Peyer's patch (tissue), 4 donors: ENCODE data around the gene MACROD2. TPM values are rescaled to one million over a fixed set of nuclear protein-coding genes. Genes with fewer than 3 reads are reported as not detected.

Experiments
- DNase-seq, 3 donors: peaks; one replicate each; pipeline ENCODE4 v3.0.0-alpha.2; 2017 to 2019
- H3K27ac ChIP-seq, 4 donors: fragments of 200-600 bp; sonication (generic); one replicate each; pipeline ENCODE4 v1.5.1; 2016 to 2019
- H3K27me3 ChIP-seq, 2 donors: fragments of 200-600 bp; sonication (generic); one replicate each; pipeline ENCODE4 v1.5.1; 2019
- H3K36me3 ChIP-seq, 3 donors: fragments of 200-600 bp; sonication (generic); one replicate each; pipeline ENCODE4 v1.5.1; 2016 to 2019
- H3K4me1 ChIP-seq, 4 donors: fragments of 200-600 bp; sonication (generic); one replicate each; pipeline ENCODE4 v1.5.1; 2016 to 2019
- H3K4me3 ChIP-seq, 4 donors: fragments of 200-600 bp; sonication (generic); 1 replicate in 3 of 4; 2 replicates in 1 of 4; pipeline ENCODE4 v1.5.1; 2016 to 2019; ENCODE audit warnings: mild to moderate bottlenecking in 1 of 4
- H3K9me3 ChIP-seq, 4 donors: fragments of 200-600 bp; sonication (generic); one replicate each; pipeline ENCODE4 v1.5.1; 2016 to 2019; ENCODE audit warnings: mild to moderate bottlenecking in 1 of 4
- POLR2A ChIP-seq, 2 donors: fragments of 450-650 bp; IDR thresholded peaks; one replicate each; pipeline ENCODE4 v1.5.1; 2017; ENCODE audit warnings: antibody characterized with exemption in 2 of 2, mild to moderate bottlenecking in 2 of 2, moderate library complexity in 2 of 2
- total RNA-seq, 4 donors: library from RNA; depleted of rRNA; stranded (reverse); fragments of >200 nt; gene quantifications; one replicate each; pipeline ENCODE4 v1.1.0, GENCODE V29; 2016
- TF ChIP-seq, protein P1 (sequence below), 6 experiments: fragments of 450-650 bp in 4 of 6; fragments of 200-600 bp in 2 of 6; sonication (generic) in 1 of 6; IDR thresholded peaks; one replicate each; pipeline ENCODE4 v1.5.1; 2017 to 2019; ENCODE audit warnings: antibody characterized with exemption in 6 of 6, mild to moderate bottlenecking in 3 of 6, moderate library complexity in 1 of 6

The MACROD2 gene
- total RNA-seq, 4 donors from 2014 or later: 2.5 to 10.7 (median 6.5) TPM

DNA sequence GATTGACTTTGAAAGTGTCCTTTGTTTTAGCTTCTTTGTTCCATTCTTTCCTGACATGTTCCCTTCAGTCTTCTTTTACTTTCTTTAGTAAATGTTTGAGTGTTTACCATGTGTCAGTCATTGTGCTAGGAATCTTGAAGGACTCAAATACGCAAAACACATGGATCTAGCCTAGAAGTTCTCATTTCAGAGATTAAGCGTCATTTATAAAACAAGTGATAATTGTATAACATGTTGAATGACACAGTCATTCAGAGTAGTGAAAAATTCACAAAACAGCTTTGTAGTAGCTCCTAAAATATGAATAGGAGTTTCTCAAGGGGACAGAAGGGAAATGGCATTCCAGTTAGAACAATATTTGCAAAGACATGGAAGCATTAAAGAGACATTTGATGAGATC is 66.9 kb downstream of the MACROD2 start:
- no peaks in the 10 kb centered on the region for H3K4me1 ChIP-seq
- H3K27me3 ChIP-seq: no peaks in the 10 kb centered on the region
- no peaks in the 10 kb centered on the region for H3K36me3 ChIP-seq
- no peak overlapping the region for H3K27ac ChIP-seq
- TF ChIP-seq POLR2A (IDR thresholded peaks at IDR 0.05): no peak
- TF ChIP-seq, protein P1, sequence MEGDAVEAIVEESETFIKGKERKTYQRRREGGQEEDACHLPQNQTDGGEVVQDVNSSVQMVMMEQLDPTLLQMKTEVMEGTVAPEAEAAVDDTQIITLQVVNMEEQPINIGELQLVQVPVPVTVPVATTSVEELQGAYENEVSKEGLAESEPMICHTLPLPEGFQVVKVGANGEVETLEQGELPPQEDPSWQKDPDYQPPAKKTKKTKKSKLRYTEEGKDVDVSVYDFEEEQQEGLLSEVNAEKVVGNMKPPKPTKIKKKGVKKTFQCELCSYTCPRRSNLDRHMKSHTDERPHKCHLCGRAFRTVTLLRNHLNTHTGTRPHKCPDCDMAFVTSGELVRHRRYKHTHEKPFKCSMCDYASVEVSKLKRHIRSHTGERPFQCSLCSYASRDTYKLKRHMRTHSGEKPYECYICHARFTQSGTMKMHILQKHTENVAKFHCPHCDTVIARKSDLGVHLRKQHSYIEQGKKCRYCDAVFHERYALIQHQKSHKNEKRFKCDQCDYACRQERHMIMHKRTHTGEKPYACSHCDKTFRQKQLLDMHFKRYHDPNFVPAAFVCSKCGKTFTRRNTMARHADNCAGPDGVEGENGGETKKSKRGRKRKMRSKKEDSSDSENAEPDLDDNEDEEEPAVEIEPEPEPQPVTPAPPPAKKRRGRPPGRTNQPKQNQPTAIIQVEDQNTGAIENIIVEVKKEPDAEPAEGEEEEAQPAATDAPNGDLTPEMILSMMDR (IDR thresholded peaks at IDR 0.05): no peak
- no peaks in the 10 kb centered on the region for H3K9me3 ChIP-seq
- DNase-seq: no peak
- no peak overlapping the region for H3K4me3 ChIP-seq

DNA sequence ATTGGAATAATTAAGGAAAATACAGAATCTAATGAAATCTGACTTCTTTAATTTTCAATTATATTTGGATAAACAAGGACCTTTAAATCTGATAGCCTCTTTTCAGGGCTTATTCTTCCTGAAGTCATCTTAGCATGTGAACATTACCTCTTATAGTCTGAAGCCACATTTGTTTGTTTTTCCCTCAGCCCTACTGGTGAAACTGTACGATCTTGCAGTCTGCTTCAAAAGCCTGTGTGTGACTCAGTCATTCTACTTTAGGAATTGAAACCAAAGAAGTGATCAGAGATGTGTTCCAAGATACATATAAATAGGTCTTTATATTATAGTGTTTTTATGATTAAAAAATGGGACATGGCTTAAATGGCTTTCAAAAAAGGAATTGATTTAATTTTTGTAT is 67.5 kb downstream of the MACROD2 start:
- no peak for DNase-seq
- no peaks in the 10 kb centered on the region for H3K27me3 ChIP-seq
- no peaks in the 10 kb centered on the region for H3K36me3 ChIP-seq
- H3K4me1 ChIP-seq: no peaks in the 10 kb centered on the region
- TF ChIP-seq POLR2A (IDR thresholded peaks at IDR 0.05): no peak
- TF ChIP-seq, protein P1 (IDR thresholded peaks at IDR 0.05): no peak
- H3K4me3 ChIP-seq: no peak overlapping the region
- no peak overlapping the region for H3K27ac ChIP-seq
- H3K9me3 ChIP-seq: no peaks in the 10 kb centered on the region

DNA sequence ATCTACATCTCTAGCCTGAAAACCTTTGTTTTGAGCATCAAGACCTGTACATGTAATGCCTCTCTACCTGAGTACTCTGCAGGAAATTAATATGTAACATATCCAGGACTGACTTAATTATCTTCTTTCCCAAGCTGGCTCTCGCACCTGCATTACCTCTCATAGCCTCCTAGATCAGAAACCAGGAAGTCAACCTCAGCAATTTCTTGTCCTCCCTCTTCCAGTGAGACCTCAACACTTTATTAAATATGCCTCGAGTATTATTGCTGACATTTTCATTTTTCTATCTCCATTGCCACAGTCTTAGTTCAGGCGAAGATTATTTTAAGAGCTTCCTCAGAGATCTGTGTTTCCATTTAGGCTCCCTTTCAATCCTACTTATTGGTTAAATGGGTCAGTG is 69.0 kb downstream of the MACROD2 start:
- Histone ChIP-seq H3K27me3 (no peaks in the 10 kb centered on the region), H3K4me1 (no peaks in the 10 kb centered on the region), H3K27ac (no peak overlapping the region), H3K9me3 (no peaks in the 10 kb centered on the region), H3K36me3 (no peaks in the 10 kb centered on the region), H3K4me3 (no peak overlapping the region)
- DNase-seq: no peak
- TF ChIP-seq, protein P1 (IDR thresholded peaks at IDR 0.05): no peak
- no peak for TF ChIP-seq POLR2A (IDR thresholded peaks at IDR 0.05)

DNA sequence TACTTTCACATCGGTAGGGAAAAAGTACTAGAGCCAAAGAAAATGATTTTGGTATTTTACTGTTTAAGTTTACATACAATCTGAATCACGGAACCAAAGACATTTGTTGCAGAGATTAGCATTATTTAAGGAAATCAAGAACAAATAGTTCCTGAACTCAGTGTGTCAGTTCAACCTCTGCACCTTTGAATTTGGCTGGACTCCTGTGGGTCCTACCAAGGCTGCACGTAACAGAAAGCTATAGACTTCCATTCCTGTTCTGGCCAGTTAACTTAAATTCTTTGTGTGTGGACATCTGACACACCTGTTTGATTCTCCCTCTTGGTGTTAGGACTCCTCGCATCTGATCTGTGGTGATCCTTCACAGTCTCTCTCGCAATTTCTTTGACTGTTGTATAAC is 69.6 kb downstream of the MACROD2 start:
- Histone ChIP-seq H3K4me1 (no peaks in the 10 kb centered on the region), H3K36me3 (no peaks in the 10 kb centered on the region), H3K27ac (no peak overlapping the region), H3K9me3 (no peaks in the 10 kb centered on the region), H3K4me3 (no peak overlapping the region), H3K27me3 (no peaks in the 10 kb centered on the region)
- no peak for TF ChIP-seq POLR2A (IDR thresholded peaks at IDR 0.05)
- TF ChIP-seq, protein P1 (IDR thresholded peaks at IDR 0.05): no peak
- DNase-seq: no peak

DNA sequence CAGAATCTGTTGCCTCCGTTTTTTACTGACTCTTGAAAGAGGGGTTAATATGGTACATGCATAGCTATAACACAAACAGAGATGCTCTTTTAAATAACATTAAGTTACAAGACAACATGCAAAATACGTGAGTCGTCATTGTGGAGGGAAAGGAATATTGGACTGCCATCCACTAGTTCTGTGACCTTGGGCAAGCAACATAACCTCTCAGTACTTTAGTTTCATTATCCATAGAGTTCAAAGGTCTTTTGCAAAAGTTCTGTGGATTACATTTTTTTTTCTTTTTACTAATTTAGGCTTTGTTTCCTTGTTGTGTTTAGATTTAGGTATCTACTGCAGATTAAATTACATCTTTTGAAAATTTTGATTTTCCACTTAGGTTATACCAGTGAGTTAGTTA is 70.5 kb downstream of the MACROD2 start:
- H3K27me3 ChIP-seq: no peaks in the 10 kb centered on the region
- no peak overlapping the region for H3K4me3 ChIP-seq
- no peaks in the 10 kb centered on the region for H3K4me1 ChIP-seq
- H3K27ac ChIP-seq: no peak overlapping the region
- H3K36me3 ChIP-seq: no peaks in the 10 kb centered on the region
- TF ChIP-seq, protein P1 (IDR thresholded peaks at IDR 0.05): no peak
- no peak for TF ChIP-seq POLR2A (IDR thresholded peaks at IDR 0.05)
- H3K9me3 ChIP-seq: no peaks in the 10 kb centered on the region
- no peak for DNase-seq

DNA sequence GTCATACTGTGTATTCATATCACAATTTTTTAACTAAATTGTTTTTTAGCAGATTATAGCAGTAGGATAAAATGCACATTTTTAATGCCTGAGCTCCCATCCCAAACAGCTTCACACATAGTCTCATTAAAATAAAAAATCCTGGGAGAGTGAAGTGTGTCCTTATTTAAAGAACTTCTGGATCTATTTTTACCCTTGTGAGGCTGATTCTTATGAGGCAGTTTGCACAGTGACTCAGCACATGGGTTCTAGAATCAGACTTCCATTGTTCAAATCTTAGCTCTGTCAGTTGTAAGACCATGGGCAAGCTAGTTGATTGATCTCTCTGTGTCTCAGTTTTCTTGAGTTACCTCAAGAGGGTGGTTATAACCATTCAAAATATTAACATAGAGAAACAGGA is 72.3 kb downstream of the MACROD2 start:
- no peaks in the 10 kb centered on the region for H3K9me3 ChIP-seq

More for the DNA sequence above, 72.3 kb downstream of the MACROD2 start:
- Histone ChIP-seq H3K27me3 (no peaks in the 10 kb centered on the region), H3K36me3 (no peaks in the 10 kb centered on the region), H3K4me1 (no peaks in the 10 kb centered on the region), H3K4me3 (no peak overlapping the region), H3K27ac (no peak overlapping the region)
- no peak for TF ChIP-seq POLR2A (IDR thresholded peaks at IDR 0.05)
- TF ChIP-seq, protein P1 (IDR thresholded peaks at IDR 0.05): no peak
- no peak for DNase-seq
